Stimulated activated naive CD8-positive, alpha-beta T cell treated with anti-CD3 and anti-CD28 coated beads, Interleukin-15, Interleukin-2, amounts not matched to agents 100 U/mL and 50 U/mL, for 24 hours (primary cell): ENCODE measurements around the gene PAX9.
"Not testable (repeated sequence)": the region's sequence is repeated elsewhere in the genome, so short reads cannot be mapped to it uniquely, and the experiment has no call there.

ENCODE experiments used
- ATAC-seq: fragments of 150-1000 bp; cut with Tn5 transposase; one replicate; pipeline ENCODE4 v1.10.0; 2021
- DNase-seq: peaks from one replicate; pipeline ENCODE4 v3.0.0; 2021

Gene PAX9

DNA sequence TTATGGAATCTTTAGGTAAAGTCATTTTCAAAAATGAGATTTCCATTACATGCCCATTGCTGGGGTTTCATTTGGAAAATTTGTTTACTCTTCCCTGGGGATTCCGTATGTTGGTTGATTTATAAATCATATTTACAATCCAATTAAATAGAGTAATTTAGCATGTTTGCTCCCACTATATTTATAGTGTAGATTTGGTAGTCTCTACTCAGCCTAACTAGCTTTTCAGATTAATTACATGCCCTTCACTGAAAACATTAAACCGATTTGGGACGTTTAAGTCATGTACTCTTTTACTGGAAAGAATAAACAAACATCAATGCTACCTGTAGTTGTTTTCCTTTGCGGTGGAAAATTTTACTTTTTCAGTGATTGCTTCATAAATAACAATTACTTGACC lies 10.4 kb downstream of the PAX9 start:
- ATAC-seq: no peak

DNA sequence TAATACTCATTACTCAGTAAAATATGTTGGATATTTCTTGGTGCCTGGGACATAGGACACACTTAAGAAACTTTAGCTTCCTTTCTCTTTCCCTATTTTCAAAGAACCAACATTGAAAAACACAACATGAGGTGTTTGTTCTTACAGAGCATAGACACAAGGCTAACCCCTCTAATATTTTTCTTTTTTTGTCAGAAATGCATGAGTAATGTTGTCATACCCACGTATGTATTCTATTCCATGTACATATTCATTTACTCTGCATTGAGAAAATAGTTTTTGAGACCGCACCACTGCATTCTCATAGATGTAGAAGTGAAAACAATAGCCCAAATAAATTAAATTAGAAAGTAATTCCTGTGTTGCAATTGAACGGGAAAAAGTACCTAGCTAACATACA lies 13.0 kb downstream of the PAX9 start:
- ATAC-seq (no peak), DNase-seq (no peak)

More for the DNA sequence above, 10.4 kb downstream of the PAX9 start:
- DNase-seq: no peak

DNA sequence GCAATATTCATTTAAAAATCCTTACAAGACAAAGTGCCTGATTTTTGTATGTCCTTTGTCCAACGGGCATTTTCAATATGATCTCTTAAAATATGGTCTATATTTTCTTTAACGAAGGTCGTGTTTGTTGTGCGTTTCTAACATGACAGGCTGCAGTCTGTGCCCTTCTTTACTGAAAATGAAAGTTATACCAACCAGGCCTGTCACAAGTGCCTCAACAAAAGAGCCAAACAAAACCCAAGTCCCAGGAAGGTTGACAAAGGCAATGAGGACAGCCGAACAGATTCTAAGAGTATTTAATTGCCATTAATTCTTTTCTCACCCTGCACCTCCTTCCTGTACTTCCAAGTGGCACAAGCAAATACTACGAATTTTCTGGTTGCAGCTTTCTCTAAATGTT lies 13.9 kb downstream of the PAX9 start:
- ATAC-seq (no peak), DNase-seq (no peak)

DNA sequence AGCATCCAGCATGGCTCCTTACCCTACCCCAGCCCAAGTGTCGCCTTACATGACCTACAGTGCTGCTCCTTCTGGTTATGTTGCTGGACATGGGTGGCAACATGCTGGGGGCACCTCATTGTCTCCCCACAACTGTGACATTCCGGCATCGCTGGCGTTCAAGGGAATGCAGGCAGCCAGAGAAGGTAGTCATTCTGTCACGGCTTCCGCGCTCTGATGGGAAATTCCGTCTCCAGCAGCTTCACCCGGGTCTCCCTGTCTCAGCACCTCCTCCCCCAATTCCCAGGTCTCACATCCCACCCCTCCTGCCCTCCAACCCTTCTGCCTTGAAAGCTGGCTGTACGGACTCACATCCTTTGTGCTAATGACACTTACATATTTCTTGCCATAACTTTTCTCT lies 14.6 kb downstream of the PAX9 start:
- DNase-seq (no peak), ATAC-seq (no peak)

GRCh38 chr14:36682338-36682737 lies 20.7 kb downstream of the PAX9 start:
- no peak for DNase-seq
- ATAC-seq: no peak

DNA sequence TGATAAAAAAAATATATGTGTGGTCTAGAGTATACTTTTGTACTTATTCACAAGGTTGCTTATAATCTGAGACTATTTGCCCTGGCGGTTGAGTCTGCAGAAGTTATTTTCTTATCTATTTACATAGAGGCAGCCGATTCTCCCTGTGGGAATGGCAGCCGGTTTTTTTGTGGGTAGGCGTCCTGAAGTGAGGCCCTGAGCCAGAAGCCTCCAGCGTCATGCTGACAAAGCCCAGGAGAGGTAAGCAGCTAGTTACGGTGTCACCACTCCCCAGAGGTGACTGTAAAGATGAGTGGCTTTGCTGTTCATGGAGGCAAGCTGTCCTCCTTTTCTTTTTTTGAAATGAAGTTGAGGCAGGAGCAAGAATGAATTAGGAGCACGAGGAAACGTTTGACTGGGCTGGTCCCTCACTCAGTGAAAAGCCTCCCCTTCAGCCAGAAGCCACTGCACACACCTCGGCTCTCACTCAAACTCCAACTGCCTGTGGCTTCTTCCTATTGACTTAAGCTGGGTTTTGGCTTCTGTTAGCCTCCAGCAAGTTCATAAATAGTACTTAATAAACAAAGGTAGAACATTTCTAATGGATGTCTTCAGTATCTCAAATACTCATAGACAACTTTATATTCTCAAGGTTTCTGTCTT lies 21.5 kb downstream of the PAX9 start:
- ATAC-seq (no peak), DNase-seq (no peak)

- DNase-seq: no peak
- ATAC-seq: no peak
Measured at GRCh38 chr14:36684946-36685345, 23.3 kb downstream of the PAX9 start.

GRCh38 chr14:36690311-36691040 lies 28.8 kb downstream of the PAX9 start:
- DNase-seq: no peak
- ATAC-seq: no peak

- not testable (repeated sequence) for ATAC-seq, DNase-seq
Measured at GRCh38 chr14:36699420-36699819, 37.8 kb downstream of the PAX9 start.

- DNase-seq: no peak
- no peak for ATAC-seq
Measured at GRCh38 chr14:36700651-36701050, 39.0 kb downstream of the PAX9 start.

GRCh38 chr14:36701132-36701531 lies 39.5 kb downstream of the PAX9 start:
- DNase-seq: no peak
- no peak for ATAC-seq

DNA sequence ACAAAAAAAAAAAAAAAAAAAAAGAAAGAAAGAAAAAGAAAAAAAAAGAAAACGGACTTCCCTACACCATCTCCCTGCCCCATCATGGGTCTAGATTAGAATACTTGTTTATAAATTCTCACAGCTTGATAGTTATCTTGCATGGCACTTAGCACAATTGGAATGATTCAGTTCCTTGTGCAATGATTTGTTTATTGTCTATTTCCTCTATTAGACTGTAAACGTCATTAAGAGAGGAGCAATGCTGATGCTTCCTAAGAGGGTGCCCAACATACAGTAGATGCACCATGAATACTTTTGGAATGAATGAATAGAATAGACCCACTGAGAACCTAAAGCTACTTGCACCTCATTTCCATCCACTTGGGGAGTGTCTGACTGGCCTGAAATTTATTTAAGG lies 40.8 kb downstream of the PAX9 start:
- no peak for DNase-seq
- ATAC-seq: no peak

DNA sequence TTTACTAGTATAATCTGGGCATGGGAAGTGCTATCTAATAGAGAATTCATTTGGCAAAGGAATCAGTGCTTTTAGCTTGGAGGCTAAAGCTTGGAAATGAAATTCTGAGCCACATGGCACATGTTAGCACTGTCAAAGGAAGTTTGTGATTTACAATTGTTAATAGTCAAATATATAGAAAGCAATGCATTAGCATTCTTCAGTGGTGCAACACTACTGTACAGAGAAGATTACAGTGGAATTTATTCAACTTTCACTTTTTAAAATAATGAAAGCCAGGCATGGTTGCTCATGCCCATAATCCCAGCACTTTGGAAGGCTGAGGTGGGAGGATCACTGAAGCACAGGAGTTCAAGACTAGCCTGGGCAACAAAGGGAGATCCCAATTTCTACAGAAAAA lies 45.9 kb downstream of the PAX9 start:
- no peak for ATAC-seq

GRCh38 chr14:36713960-36714703 lies 52.5 kb downstream of the PAX9 start:
- DNase-seq (no peak), ATAC-seq (no peak)

More for the DNA sequence above, 45.9 kb downstream of the PAX9 start:
- no peak for DNase-seq

GRCh38 chr14:36716614-36717184 lies 55.0 kb downstream of the PAX9 start:
- DNase-seq (no peak), ATAC-seq (no peak)

DNA sequence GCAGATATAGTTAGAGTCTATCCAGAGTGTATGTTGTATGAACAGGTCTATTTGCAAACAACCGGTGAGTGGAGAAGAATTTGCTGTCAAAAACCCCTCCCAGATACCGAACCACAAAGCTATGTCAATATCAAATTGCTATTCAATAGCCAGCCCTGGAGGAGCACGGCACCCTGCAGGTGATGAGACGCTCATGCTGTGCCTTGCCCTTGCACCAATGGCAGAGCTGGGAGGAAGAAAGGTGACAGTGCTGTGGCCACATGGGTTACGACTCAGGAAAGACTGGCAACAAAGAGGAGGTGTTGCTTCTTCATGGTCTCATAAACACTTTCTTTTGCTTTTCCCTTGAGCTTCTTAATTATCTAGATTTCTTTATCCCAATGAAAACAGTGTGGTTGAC lies 55.7 kb downstream of the PAX9 start:
- ATAC-seq (no peak), DNase-seq (no peak)

GRCh38 chr14:36718216-36718615 lies 56.6 kb downstream of the PAX9 start:
- no peak for ATAC-seq
- no peak for DNase-seq

DNA sequence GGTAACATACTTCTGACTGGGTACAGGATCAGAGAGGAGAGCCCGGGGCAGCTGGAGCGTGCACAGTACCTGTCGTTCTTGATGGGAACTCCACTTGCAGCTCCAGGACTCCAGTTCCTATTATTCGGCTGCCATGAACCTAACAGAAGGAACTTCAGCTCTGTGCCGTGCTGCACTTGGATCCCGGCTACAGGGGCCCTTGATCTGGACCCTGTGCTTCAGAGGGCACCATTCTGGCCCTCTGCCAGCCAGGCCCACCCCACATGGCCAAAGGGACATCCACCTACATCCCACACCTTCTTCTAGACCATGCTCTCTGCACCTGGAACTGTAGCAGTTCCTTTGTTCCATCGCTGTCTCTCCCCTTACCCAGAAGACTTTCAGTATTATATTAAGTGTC lies 58.2 kb downstream of the PAX9 start:
- DNase-seq (no peak), ATAC-seq (no peak)

DNA sequence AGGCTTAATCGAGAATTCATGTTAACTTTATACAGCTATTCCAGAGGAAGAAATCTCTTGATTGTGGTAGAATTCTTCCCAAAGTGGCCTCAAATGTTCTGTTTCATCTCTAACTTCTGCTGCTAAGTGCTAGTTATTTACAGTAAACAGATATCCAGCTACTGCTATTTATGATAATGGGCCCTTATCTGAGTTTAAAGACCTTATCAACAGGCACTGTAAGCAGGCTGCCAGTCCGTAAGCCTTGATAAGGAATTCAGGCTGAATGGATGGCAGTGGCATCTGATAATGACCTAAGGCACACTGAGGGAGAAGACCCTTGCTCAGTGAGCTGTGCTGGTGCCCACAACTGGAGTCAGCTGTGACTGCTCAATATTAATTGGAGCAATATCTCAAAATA lies 59.0 kb downstream of the PAX9 start:
- no peak for ATAC-seq
- DNase-seq: no peak

GRCh38 chr14:36721877-36722276 lies 60.2 kb downstream of the PAX9 start:
- ATAC-seq (no peak), DNase-seq (no peak)

GRCh38 chr14:36723530-36723929 lies 61.9 kb downstream of the PAX9 start:
- ATAC-seq (no peak), DNase-seq (no peak)

GRCh38 chr14:36724162-36724561 lies 62.5 kb downstream of the PAX9 start:
- DNase-seq: no peak
- ATAC-seq: no peak

GRCh38 chr14:36726128-36726527 lies 64.5 kb downstream of the PAX9 start:
- DNase-seq (no peak), ATAC-seq (no peak)
